Renal cortex interstitium (tissue), 11 donors: ENCODE measurements around the gene HCAR2. TPM values are rescaled to one million over a fixed set of nuclear protein-coding genes. Genes with fewer than 3 reads are reported as not detected.
"Not testable (repeated sequence)": the region's sequence is repeated elsewhere in the genome, so short reads cannot be mapped to it uniquely, and the experiment has no call there.

ENCODE experiments used
- DNase-seq, 11 donors: peaks; one replicate each; pipeline ENCODE4 v3.0.0-alpha.2; 2013; ENCODE audit warnings: low read depth in 9 of 11, low spot score in 4 of 11; ENCODE audit errors: extremely low read depth in 1 of 11
- polyA plus RNA-seq, 3 donors: library from polyadenylated mRNA; unstranded; fragments of 120-200 nt; gene quantifications; one replicate each; pipeline ENCODE4 v1.2.1, GENCODE V29; 2013; ENCODE audit not compliant: insufficient read length in 3 of 3

Gene HCAR2
- polyA plus RNA-seq, 3 donors, result 0.22 to 0.57 (median 0.34) TPM

DNA sequence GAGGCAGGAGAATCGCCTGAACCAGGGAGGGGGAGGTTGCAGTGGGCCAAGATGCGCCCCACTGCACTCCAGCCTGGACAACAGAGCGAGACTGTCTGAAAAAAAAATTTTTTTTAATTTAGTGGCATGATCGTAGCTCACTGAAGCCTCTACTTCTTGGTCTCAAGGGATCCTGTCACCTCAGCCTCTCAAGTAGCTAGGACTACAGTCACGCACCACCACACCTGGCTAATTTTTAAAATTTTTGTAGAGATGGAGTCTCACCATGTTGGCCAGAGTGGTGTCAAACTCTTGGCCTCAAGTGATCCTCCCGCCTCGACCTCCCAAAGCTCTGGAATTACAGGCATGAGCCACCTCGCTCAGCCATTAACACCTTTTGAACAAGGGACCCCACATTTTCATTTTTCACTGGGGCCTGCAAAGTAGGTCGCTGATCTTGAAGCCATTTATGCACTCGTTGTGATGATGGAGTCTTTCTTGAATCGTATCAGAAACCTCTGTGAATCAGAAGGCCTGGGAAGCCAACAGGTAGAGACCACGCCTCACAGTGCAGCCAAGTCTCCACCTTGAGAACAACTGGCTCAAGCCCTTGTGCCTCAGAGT, 21.6 kb upstream of the HCAR2 start:
- no peak for DNase-seq

DNA sequence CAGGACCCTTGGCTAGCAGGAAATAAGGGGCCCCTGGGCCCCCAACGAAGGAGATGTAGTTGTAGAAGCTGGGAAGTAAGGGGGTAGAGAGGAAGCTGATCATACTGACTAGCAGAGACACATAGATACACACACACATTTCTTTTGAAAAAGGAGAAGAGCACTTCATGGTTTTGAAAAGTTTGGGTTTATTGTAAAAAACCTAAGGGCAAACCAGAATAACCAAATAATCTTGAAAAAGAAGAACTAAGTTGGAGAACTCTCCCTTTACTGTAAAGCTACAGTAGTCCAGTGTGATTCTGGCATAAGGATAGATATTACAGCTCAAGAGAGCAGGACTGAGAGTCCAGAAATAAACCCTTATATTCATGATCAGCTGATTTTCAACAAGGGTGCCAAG, 19.2 kb upstream of the HCAR2 start:
- DNase-seq, result no peak

DNA sequence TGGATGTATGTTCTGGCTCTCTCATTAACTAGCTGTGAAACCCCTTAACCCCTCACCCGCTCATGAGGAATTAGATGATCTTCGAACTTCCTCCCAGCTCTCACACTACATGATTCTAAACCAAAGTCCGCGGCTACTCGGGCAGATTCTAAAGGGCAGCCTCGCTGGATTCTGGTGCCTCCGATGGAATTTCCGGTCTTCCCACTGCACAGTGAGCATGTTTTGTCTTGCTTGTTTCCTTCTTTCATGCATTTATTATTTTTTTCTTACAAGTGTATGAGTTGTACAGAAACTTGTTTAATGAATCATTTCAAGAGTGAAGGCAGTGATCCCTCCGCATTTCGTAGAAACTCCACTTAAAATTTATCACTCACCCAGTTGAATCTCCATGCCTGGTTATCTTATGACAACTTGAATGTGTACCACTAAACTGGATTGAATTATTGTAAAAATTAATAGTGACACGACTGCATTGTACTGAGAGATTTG, 17.9 kb upstream of the HCAR2 start:
- DNase-seq, result no peak

DNA sequence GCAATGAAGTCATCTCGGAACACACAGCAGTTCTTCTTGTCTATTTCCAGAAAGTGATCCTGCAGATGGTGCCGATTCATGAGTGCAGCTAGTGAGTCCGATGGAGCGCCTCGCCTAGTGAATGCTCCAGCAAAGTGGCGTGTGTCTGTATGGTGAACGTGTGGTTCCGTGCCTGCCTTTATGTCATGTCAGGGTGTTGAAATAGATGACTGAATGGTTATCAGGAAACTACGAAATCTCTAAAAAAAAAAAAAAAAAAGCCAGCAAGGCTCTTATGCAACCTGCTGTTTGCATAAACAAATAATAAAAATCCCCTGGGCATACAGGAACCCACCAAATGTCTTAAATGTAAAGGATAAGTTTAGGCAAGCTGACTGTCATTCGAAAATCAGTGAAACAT, 13.5 kb upstream of the HCAR2 start, which contains the start of gene HCAR3:
Gene HCAR3 (minus strand): TSS at position 154 of the 400 bp plus-strand sequence. CDS start 74 bp downstream, at position 80.
- DNase-seq, result not testable (repeated sequence)

DNA sequence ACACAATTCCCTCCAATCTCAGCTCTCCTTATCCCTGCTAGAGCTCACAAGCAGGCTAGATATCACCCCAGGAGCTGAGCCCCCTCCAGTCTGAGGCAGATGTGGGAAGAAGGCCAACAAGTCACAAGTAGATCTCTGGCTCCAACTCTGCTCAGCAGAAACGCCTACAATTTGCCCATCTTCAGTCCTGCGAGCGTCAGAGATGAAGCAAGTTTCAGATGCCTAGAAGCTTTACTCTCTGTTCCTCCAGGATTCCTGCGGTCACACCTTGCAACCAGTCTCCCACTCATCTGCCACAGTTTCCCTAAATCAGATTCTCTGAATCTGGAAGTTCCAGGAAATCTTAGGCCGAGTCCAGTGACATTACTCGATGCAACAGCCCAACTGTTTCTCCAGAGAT, 12.1 kb upstream of the HCAR2 start:
- DNase-seq, result not testable (repeated sequence)

DNA sequence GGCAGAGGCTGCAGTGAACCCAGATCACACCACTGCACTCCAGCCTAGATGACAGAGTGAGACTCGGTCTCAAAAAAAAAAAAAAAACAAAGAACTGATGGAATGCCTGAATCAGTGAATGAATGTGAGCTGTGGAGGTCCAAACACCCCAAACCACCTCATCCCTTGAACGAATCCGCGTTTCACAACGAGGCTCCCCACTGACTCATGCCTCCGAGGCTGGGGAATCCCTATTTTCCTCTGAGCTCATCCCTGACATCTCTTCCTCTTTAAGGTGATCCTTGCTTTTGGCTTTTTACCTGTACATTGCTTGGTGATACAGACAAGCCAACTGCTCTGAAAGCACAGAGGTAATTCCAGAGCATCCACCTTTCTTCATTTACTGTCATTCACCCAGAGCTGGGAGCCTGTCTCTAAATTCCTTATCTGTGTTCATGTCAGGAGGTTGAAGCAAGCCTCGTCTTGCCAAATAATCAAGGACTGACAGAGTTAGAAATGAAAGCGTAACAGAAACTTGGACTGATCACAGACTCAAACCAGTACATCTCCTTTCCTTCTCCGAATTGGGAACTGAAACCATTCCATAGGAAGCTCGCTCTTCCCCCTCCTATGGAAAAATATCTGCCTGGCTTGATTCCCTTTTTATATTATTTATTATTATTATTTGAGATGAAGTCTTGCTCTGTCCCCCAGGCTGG, 10.5 kb upstream of the HCAR2 start:
- not testable (repeated sequence) for DNase-seq

DNA sequence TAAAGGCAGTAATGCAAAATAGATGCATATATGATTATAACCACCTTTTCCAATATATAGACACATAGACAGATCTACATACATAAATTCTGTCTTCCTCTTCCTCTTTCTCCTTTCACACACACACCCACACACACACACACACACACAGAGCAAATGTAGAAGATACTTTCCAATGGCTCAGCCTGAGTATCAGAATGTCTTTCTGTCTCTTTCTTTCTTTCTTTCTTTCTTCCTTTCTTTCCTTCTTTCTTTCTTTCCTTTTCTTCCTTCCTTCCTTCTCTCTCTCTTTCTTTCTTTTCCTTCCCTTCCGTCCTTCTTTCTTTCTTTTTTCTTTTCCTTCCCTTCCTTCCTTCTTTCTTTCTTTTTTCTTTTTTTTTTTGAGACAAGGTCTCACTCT, 8.1 kb upstream of the HCAR2 start:
- DNase-seq, result not testable (repeated sequence)

DNA sequence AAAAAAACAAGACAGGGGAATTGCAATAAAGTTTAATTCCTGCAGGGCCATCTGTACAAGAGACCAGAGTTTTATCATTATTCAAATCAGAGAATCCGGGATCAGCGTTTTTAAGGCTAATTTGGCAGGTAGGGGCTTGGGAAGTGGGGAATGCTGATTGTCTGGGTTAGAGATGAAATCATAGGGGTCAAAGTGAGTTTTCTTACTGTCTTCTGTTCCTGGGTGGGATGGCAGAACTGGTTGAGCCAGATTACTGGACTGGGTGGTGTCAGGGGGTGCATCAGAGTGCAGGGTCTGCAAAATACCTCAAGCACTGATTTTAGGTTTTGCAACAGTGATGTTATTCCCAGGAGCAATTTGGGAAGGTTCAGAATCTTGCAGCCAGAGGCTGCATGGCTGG, 7.2 kb upstream of the HCAR2 start:
- not testable (repeated sequence) for DNase-seq

DNA sequence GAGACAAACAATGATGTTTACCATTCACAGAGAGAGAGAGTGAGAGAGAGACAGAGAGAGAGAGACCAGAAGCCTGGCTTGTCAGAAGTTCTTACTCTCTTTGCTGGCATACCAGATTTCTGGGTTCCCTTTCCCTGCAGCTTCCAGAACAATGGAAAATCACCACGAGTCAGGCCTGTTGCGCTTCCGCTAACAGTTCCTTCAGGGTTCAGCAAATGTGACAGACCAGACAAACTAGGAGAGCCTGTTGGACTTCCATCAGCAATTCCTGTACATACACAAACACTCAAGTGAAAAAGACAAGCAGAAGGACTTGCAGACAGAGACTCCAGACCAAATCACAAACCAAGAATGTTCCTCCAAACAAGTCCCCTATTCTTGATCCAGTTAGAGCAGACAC, 6.1 kb upstream of the HCAR2 start:
- not testable (repeated sequence) for DNase-seq

DNA sequence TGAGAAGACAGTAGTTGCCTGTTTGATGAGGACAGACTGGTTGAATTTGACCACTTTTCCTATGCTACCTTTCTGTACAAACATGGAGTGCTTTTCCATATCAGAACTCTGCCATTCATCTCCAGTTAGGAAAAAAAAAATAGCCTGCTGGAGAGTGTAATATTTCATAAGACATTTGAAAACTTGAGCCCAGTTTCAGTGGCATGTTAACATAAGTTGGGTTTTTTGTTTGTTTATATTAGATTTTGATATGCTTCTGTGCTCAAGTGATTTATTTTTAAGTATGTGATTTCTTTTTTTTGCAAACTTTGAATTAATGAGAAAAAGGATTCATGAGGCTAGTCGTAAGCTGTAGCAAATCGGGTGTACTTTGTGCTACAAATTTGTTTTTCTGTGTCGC, 684 bp upstream of the HCAR2 start:
- not testable (repeated sequence) for DNase-seq

DNA sequence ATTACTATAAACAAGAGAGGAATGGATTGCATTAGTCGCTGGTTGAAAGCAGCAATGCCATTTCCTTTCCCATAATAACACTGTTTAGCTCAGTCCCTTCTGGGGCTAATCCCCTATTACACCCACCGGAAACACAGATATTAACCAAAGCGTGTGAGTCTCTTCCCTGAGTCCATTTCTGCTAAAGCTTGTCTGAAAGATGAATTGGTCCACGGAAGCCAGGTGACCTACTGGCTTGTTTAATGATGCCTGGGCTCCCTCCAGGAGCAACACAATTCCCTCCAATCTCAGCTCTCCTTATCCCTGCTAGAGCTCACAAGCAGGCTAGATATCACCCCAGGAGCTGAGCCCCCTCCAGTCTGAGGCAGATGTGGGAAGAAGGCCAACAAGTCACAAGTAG, 1.7 kb downstream of the HCAR2 start:
- not testable (repeated sequence) for DNase-seq

DNA sequence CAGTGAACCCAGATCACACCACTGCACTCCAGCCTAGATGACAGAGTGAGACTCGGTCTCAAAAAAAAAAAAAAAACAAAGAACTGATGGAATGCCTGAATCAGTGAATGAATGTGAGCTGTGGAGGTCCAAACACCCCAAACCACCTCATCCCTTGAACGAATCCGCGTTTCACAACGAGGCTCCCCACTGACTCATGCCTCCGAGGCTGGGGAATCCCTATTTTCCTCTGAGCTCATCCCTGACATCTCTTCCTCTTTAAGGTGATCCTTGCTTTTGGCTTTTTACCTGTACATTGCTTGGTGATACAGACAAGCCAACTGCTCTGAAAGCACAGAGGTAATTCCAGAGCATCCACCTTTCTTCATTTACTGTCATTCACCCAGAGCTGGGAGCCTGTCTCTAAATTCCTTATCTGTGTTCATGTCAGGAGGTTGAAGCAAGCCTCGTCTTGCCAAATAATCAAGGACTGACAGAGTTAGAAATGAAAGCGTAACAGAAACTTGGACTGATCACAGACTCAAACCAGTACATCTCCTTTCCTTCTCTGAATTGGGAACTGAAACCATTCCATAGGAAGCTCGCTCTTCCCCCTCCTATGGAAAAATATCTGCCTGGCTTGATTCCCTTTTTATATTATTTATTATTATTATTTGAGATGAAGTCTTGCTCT, 3.0 kb downstream of the HCAR2 start:
- not testable (repeated sequence) for DNase-seq

DNA sequence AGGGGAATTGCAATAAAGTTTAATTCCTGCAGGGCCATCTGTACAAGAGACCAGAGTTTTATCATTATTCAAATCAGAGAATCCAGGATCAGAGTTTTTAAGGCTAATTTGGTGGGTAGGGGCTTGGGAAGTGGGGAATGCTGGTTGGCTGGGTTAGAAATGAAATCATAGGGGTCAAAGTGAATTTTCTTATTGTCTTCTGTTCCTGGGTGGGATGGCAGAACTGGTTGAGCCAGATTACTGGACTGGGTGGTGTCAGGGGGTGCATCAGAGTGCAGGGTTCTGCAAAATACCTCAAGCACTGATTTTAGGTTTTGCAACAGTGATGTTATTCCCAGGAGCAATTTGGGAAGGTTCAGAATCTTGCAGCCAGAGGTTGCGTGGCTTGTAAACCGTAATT, 6.2 kb downstream of the HCAR2 start:
- DNase-seq, result not testable (repeated sequence)

DNA sequence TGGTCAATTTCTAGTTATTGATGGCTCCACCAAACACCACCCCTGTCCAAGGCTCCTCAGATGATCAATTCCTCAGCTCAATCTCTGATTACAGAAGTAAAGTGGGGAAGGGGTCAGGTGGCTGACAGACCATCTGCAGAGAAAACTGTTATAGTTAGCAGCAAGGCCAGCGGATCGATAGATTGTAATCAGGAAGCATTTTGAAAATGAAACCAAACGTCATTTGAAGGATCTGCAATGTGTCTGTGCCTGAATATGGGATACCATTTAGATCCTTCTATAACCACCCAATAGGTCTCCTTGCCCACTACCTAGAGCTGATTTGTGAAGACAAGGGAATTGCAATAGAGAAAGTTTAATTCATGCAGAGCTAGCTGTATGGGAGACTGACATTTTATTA, 11.6 kb downstream of the HCAR2 start:
- DNase-seq, result no peak

DNA sequence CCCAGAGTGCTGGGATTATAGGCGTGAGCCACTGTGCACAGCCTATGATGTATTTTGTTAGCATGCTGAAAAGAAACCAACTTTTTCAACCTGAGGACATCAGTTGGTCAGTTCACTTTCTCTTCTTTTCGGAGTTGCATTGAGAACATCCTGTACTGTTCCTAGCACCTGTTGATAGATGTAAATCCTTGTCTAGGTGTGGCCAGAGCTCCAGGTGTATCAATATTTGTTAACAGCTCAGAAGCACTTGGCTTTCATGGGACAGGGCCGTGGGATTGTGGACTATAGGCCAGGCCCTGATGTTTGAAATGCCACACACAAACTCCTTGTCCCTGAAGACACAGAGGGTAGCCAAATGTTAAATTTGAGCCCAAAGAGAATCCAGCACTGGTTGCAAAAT, 14.9 kb downstream of the HCAR2 start:
- no peak for DNase-seq

DNA sequence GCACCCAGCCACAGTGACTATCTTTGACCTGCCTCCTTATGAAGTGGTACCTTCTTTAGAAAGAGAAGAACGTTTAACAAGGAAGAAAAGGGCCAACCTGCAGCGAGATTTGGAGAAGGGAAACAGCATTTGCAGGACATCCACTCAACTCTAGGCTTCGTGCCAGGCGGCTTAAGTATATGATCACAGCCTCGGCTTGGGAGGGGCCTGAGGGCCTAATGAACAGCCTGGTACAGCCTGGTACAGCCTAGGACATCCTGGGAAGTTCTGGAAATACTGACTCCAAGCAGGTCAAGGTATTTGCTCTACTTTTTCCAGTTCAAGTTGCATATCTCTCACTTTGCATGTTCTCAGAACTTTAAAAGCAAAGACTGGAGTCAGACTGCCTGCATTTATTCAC, 16.1 kb downstream of the HCAR2 start:
- DNase-seq, result no peak

DNA sequence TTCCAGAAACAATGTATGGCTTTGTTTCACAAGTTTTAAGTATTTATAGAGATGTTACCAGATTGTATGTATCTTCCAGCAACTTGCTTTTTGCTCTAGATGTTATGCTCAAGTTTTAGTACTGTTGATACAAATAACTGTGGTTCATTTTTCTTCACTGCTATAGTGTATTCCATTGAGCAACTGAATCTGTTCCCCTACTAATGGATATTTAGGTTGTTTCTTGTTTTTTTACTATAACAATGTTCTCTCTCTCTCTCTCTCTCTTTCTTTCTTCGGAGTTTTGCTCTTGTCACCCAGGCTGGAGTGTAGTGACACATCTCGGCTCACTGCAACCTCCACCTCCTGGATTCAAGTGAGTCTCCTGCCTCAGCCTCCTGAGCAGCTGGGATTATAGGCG, 16.6 kb downstream of the HCAR2 start:
- DNase-seq, result no peak

DNA sequence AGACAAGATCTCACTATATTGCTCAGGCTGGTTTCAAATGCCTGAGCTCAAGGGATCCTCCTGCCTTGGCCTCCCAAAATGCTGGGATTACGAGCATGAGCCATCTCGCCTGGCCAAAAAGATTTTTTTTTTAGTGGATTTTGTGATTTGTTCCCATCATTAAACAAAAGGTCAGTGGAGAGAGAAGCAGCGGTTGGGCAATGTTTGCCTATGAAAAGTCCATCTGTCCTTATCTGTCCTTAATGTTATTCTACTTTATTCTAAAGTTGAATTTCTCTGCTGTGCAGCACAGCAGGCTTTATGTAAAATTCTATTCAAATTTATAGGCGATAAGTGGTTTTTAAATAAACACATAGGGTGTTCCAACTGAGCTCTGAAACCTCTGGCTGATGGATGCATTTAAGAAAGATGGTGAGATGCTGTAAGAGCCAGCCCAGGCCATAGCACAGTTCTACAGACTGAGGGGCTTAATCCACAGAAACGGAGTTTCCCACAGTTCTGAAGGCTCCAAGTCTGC, 18.8 kb downstream of the HCAR2 start:
- no peak for DNase-seq

DNA sequence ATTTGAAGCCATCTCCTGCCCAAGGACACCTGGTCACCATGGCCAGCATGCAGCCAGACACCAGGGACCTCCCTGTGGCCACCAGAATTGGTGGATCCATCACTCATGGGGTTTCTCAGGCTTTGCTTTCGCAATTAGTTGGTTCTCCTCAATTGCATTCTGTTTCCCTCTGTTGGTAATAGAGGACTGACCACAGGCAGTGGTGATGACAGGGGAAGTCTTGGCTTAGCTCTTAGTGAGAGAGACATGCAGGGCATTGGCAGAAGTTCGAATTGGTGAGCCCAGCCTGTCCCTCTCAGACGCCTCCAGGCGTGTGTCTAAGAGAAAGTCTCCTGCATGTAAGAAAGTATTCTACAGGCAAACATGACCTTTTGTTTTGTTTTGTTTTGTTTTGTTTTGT, 21.3 kb downstream of the HCAR2 start:
- DNase-seq, result no peak

DNA sequence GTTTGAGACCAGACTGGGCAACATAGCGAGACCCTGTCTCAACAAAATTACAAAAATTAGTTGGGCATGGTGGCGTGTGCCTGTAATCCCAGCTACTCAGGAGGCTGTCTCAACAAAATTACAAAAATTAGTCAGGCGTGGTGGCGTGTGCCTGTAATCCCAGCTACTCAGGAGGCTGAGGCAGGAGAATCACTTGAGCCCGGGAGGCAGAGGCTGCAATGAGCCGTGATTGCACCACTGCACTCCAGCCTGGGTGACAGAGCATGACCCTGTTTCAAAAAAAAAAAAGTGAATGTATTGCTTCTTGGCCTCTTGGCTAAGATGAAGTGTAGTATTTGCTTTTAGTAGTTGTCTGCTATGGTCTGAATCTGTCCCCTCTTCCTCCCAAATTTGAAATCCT, 22.2 kb downstream of the HCAR2 start:
- DNase-seq, result not testable (repeated sequence)
